T-helper 22 cell (primary cell): ENCODE results near the gene NRAS.
"Not testable (repeated sequence)": the region's sequence is repeated elsewhere in the genome, so short reads cannot be mapped to it uniquely, and the experiment has no call there.

ENCODE experiments used
- DNase-seq: peaks from one replicate; pipeline ENCODE4 v3.0.0-alpha.2; 2020; ENCODE audit warnings: low read depth

NRAS gene

DNA sequence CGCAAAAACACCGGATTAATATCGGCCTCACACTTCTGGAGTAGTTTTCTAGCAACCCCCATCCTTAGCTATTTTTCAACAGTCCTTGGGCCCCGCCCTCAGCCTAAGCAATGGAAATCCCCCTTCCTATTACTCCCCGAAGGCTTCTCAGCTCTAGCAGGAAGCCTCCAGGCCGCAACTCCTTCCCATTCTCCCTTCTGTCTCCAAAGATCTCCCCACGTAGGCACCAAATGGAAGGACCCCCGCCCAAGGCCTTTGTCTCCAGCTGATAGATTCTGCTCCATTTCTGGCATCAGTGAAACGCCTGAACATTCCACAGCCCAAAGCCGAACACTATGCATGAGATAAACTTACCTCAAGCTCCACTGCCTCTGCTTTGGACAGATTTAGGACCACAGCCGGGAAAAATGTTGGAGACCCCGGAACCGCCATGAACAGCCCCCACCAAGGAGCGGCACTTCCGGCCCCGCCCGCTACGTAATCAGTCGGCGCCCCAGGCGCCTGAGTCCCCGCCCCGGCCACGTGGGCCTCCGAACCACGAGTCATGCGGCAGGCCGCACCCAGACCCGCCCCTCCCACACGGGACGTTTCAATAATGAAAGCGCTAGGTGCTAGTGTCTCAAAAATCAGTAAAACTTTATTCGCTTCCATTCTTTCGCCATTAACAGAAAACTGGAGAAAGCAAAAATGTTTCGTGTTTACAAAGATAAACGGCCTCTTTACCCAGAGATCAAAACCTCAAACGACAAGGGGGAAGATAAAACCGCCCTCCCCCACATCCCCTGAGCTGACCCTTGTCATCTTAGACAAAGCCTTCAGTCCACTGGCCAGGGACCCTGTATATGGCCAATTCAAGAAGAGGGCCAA, at the start of gene NRAS:
TSS of gene NRAS (minus strand) at position 468 of the 867 bp plus-strand sequence. CDS start 611 bp downstream, outside the sequence.
- DNase-seq = peak; percentile 90

GRCh38 chr1:114764689-114765088, 48.1 kb upstream of the NRAS start:
- DNase-seq = no peak

DNA sequence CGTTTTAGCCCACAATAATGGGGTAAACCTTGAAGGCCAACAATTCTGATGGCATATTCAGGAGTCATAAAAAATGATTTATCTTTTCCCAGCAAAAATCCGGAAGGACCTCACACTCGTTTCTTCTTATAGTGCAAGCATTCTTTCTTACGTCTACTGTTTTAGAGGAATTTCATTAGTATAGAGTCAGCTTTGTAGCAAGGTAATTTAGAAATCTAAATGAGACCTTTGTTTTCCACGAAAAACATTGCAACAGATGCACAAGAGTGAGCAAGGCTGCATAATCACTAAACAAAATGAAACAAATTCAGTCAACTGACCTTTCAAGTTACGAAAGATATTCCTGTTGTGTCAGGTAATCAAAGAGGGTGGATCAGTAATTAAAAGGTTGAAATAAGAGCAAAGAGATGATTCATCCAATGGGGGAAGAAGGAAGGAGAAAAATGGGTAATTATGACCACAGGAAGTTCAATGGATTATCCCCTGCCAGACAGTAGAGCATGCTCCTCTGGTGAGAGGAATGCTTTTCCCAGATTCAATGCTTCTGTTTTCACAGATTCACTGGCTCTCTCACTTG, 41.8 kb upstream of the NRAS start:
- no peak for DNase-seq

DNA sequence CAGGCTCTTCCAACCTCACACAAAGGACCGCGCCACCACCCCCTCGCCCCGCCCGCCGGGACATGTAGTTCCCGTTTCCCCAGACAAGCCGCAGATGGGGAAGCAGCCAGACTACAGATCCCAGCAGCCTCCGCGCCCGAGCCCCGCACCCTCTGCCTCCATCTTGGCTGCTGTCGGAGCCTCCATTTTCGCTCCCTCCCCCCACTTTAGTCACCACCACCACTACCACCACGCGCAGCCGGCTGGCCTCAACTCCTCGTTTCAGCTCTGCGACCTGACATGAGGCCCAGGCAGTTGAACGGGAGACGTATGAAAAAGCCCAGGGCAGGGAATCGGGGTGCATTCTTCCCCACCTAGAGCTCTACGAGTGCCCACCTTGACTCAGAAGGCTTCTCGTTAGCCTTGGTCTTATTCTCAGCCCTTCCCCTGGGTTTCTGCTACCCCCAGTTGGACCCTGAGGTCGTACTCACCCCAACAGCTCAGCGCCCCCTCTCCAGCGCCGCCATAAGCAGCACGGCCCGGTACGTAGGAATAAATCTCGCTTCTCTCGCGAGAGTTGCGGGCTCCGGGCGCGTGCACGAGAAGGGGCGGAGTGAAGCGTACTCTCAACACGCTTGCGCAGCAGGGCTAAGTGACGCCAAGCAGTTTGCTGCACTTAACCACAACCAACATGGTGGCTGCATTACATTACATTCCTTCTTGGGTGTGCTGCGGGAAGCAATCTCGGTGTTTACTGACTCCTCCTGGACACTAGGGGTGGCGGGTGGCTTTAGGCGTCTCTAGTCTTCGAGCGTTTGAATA, 41.1 kb upstream of the NRAS start, which contains the start of gene CSDE1:
TSS of gene CSDE1 (minus strand) at position 530 of the 801 bp plus-strand sequence. CDS start 18,094 bp downstream, outside the sequence.
- peak; percentile 94 for DNase-seq

DNA sequence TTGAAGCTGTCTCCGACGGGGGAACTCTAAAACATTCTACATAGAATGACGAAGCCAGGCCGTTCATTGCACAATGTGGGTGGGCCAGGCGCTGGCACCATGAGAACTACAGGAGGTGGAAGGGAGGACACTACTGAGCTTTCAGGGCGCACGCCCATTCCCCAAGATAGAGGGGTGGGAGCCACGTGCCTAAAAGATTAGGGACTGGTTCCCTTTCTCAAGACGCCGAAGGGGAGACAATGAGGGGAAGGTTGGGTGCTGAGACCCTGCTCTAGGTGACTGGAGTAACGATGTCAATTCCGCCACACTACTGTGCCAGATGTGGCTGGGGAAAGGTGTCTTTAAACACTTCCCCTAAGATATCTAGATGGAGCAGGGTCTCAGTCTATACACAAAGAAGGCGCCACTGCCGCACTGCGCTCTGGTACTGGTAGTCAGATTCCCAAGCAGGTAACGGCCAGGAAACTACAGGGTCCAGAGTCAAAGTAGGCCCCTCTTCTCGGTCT, 40.4 kb upstream of the NRAS start:
- no peak for DNase-seq

GRCh38 chr1:114756009-114756892, 39.7 kb upstream of the NRAS start:
- no peak for DNase-seq

DNA sequence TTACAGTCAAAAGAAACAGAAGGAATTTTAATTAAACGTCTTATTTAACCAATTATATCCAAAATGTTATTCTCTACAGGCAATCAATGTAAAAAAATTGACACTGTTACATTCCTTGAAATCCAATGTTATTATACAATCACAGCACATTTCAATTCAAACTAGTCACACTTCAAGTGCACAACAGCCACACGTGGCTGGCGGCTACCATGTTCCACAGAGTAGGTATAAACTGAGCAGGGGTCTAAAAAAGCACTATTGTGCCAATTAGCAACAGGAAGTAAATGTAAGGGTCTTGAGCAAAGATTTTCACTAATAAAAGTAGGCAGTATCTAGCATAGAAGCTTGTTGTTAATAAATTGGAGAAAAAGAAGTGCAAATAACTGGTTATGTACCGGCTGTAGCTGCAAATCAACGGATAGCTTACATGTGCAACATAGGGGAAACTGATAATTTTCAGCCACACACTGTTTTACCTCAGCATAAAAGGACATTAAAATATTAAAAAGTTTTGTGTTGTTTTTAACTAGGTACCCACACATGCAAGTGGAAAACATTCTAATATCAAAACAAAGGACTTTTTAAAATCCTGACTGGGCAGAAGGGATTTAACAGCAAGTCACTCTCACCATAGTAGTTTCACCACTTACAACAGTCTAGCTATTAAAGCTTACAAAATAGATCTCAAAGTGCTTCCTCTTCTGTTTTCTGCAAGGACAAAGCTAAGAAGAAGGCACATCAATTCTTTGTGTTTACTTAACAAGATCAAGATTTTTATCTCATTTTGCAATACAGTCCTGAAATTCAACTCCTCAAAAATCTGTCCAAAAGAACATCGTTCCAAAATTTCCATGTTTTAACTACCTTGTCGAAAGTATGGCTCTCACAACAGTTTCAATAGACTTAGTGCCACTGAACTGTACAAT, 38.7 kb upstream of the NRAS start:
- DNase-seq = no peak

DNA sequence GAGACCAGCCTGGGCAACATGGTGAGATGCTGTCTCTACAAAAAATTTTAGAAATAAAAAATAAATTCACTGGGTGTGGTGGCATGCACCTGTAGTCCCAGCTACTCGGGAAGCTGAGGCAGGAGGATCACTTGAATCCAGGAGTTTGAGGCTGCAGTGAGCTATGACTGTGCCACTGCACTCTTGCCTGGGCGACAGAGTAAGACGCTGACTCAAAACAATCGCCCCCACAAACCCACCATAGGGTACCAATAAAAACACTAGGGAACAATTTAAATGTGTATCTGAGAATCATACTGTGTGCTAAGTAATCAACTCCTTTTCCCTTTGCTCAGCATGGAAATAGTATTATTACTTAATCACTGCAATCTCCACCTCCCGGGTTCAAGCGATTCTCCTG, 37.1 kb upstream of the NRAS start:
- not testable (repeated sequence) for DNase-seq

DNA sequence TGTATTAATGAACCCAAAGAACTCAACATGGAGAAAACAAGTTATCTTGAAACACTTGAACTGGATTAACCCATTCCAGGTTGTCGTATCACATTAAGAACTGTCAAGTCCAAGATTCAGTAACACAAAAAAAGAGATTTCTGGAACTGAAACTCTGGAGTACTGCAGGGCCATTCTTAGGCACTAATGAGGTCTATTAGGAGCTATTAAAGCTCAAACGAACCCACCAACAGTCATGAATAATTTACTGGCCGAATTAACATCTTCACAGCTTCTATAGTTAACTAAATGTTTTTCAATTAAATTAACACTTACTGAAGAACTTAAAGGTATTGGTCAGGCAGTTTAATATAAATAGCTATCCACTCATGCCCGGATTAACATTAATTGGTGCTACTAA, 36.6 kb upstream of the NRAS start:
- no peak for DNase-seq

- no peak for DNase-seq
Measured at GRCh38 chr1:114750780-114751179, 34.2 kb upstream of the NRAS start.

DNA sequence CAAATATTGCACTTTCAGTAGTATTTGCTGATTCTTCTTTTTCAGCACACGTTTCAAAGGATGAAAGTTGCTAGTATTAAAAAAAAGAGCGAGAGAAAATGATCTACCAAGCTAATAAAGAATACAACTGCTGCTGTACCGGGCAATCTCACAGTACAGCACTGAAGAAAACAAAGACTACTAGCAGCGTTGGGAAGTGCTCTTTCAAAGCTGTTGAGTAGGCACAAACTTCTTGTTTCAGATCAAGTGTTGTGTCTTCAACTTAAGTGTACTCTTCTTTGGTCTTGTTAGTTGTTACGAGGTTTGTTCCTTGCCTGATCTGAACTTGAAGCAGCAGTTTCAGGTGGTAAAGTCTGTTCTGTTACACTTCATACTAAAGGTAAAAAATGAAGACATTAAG, 33.3 kb upstream of the NRAS start:
- no peak for DNase-seq

DNA sequence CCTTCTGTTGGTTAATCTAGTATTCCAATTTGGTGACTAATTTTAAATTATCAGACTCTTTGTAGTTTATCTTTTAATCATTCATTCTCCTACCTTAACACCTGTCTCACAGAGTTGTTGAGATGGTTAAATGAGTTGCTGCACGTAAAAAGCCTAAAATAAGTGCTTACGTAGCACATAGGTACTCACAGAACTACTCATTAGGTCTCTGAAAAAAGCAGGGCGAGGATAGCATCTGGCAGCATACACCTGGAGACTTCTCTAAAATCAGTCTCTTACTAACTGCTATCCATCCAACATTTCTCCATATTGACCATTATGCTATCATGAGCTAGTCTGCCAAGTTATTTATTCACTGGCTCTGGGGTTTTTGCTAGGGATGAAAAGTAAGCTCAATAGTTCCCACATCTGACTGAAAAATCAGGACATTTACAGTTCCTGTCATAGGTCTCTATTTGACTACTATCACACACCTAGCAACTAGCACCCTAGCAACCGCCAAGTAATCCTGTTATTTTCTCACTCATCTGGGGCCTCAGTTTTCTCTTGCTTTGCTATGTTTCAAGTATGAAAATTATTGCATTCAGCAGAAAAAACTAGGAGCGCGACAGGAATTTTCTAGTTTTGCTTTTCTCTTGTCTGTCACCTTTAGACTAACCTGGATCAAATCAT, 30.0 kb upstream of the NRAS start:
- no peak for DNase-seq

DNA sequence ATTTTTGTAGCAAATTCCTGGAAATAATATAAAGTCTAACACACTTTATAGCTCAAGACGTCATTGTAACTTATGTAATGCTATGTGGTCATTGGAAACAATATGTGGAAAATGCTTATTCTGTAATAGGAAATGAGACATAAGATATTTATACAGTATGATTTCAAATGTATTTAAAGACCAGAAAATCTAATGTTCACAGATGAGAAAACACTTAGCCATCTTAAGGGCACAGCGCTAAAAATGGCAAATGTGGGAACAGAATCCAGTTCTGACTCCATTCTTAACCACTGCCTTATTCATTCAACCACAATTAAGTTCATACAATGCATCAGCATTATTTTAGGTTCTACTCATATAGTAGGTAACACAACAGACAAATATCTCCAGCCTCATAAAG, 28.7 kb upstream of the NRAS start:
- DNase-seq = no peak

- DNase-seq = no peak
Measured at GRCh38 chr1:114741963-114742746, 25.6 kb upstream of the NRAS start.

DNA sequence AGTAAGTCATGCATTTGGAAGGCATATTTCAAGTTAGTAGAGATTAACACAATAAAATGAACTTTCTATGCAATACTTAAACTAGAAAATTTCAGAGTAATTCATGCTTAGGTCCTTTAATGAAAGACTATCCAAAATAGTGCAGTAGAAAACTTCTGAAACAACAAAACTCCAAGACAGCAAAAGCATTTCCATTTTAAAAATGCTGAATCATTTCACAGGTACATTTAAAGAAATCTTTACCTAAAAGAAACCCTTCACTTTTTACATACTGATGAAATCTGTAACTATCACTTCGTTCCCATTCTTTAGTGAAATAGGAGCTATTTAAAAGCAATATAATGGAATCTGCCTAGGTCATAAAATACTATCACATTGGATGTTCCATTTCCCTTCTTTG, 23.8 kb upstream of the NRAS start:
- DNase-seq = no peak

DNA sequence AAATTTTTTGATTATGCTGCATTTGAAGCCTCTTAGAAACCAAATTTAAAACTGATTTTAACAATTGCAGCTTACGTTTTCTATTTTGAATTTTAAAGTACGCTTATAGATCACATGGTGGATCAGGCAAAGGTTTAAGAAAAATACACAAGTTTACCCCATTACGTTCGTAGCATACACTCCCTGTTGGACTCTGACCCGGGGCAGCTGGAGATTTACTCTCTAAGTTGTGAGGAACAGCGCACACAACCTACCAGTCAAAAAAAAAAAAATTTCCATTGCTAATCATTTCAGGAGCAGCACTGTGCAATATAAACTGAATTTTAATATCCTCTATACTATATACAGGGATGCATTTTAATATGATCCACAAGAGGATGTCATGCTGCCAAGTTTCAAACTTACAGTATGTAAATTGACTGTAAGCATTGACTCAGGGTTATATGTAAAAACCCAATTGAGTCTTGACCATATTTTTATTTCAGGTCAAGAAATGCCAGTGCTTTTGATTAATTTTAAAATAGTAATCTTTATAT, 20.8 kb upstream of the NRAS start:
- no peak for DNase-seq

GRCh38 chr1:114735479-114735878, 18.9 kb upstream of the NRAS start:
- DNase-seq = no peak

GRCh38 chr1:114729782-114730181, 13.2 kb upstream of the NRAS start:
- DNase-seq = no peak

- DNase-seq = no peak
Measured at GRCh38 chr1:114728553-114728952, 12.0 kb upstream of the NRAS start.
